Measurements from ENCODE around the gene IFIT1B.
"Not testable (repeated sequence)": the region's sequence is repeated elsewhere in the genome, so short reads cannot be mapped to it uniquely, and the experiment has no call there.

IFIT1B gene

DNA sequence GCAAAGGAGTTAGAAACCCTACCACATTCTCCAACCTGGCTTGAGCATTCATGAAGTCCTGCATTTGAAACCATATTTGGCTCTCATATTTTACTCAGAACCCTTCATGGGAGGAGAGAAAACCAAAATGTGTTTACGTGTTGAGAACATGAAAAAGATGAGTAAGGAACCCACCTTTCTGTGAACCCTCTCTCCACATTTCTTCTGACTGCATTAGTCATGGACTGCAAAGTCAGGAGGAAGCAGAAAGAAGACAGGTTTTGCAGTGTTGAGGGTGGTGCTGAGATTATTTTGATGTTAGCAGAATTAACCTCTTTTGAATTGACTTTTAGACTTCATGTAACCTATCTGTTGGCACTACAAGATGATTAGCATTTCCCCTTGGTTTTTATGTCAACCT is 4.9 kb downstream of the IFIT1B start:
- Mint-ChIP-seq H3K27me3 (peaks cover 1% of the 10 kb centered on the region), H3K27ac (no peak overlapping the region), H3K4me1 (ENCODE audit: low read depth) (peaks cover 21% of the 10 kb centered on the region), H3K4me3 (no peak overlapping the region), H3K9me3 (no peaks in the 10 kb centered on the region), H3K36me3 (ENCODE audit: low read depth) (no peaks in the 10 kb centered on the region)
- intact Hi-C loops (cut with micrococcal nuclease): no loop called here

- H3K27me3 Mint-ChIP-seq: peaks cover 1% of the 10 kb centered on the region
- no peaks in the 10 kb centered on the region for H3K9me3 Mint-ChIP-seq
- H3K4me1 Mint-ChIP-seq (ENCODE audit: low read depth): peaks cover 21% of the 10 kb centered on the region
- peak overlapping the region; percentile 85 for H3K27ac Mint-ChIP-seq
- intact Hi-C loops (cut with micrococcal nuclease): no loop called here
- peak overlapping the region; percentile 28 for H3K4me3 Mint-ChIP-seq
- no peaks in the 10 kb centered on the region for H3K36me3 Mint-ChIP-seq (ENCODE audit: low read depth)
These were observed 6.9 kb downstream of the IFIT1B start for GRCh38 chr10:89384474-89385340.

- Mint-ChIP-seq H3K4me3 (no peak overlapping the region), H3K9me3 (no peaks in the 10 kb centered on the region), H3K36me3 (ENCODE audit: low read depth) (no peaks in the 10 kb centered on the region), H3K27ac (no peak overlapping the region), H3K27me3 (no peaks in the 10 kb centered on the region), H3K4me1 (ENCODE audit: low read depth) (peaks cover 20% of the 10 kb centered on the region)
- intact Hi-C loops (cut with micrococcal nuclease): no loop called here
These were observed 10.9 kb downstream of the IFIT1B start for GRCh38 chr10:89388806-89389205.

DNA sequence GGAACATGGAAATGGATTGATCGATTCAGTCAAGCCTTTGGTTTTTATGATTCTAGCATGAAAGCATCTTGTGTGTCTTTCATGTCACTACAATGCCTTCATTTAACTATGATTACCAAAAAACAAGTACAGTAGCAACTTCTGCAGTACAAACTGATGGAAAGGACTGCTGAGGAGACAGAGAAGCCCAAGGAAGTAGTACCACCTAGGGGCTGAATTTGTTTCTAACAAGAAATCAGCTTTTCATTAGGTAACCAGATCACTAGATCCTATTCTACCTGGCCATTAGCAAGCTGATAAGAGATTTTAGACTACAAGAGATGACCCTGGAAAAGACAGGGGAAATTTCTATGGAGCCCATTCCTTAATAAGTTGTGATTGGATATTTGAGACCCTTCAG is 11.4 kb downstream of the IFIT1B start:
- H3K4me1 Mint-ChIP-seq (ENCODE audit: low read depth): peaks cover 16% of the 10 kb centered on the region
- H3K4me3 Mint-ChIP-seq: no peak overlapping the region
- H3K27ac Mint-ChIP-seq: no peak overlapping the region
- H3K27me3 Mint-ChIP-seq: no peaks in the 10 kb centered on the region
- no peaks in the 10 kb centered on the region for H3K9me3 Mint-ChIP-seq
- intact Hi-C loops (cut with micrococcal nuclease): no loop called here
- H3K36me3 Mint-ChIP-seq (ENCODE audit: low read depth): no peaks in the 10 kb centered on the region

GRCh38 chr10:89390476-89391225 is 12.8 kb downstream of the IFIT1B start:
- no peaks in the 10 kb centered on the region for H3K9me3 Mint-ChIP-seq
- H3K4me1 Mint-ChIP-seq (ENCODE audit: low read depth): peaks cover 11% of the 10 kb centered on the region
- intact Hi-C loops (cut with micrococcal nuclease): loop anchor here (5.0 kb wide), 1 partner anchor 88 kb away; the partner anchor contains the start of gene IFIT2
- H3K27me3 Mint-ChIP-seq: no peaks in the 10 kb centered on the region
- H3K36me3 Mint-ChIP-seq (ENCODE audit: low read depth): no peaks in the 10 kb centered on the region
- no peak overlapping the region for H3K4me3 Mint-ChIP-seq
- no peak overlapping the region for H3K27ac Mint-ChIP-seq

- not testable (repeated sequence) for H3K27ac Mint-ChIP-seq; H3K4me3 Mint-ChIP-seq; H3K36me3 Mint-ChIP-seq (ENCODE audit: low read depth); H3K9me3 Mint-ChIP-seq; H3K27me3 Mint-ChIP-seq
- peaks cover 11% of the 10 kb centered on the region for H3K4me1 Mint-ChIP-seq (ENCODE audit: low read depth)
- intact Hi-C loops (cut with micrococcal nuclease): loop anchor here (5.0 kb wide), 1 partner anchor 89 kb away; the partner anchor contains the start of gene IFIT2
These were observed 13.3 kb downstream of the IFIT1B start for GRCh38 chr10:89391226-89391576.

DNA sequence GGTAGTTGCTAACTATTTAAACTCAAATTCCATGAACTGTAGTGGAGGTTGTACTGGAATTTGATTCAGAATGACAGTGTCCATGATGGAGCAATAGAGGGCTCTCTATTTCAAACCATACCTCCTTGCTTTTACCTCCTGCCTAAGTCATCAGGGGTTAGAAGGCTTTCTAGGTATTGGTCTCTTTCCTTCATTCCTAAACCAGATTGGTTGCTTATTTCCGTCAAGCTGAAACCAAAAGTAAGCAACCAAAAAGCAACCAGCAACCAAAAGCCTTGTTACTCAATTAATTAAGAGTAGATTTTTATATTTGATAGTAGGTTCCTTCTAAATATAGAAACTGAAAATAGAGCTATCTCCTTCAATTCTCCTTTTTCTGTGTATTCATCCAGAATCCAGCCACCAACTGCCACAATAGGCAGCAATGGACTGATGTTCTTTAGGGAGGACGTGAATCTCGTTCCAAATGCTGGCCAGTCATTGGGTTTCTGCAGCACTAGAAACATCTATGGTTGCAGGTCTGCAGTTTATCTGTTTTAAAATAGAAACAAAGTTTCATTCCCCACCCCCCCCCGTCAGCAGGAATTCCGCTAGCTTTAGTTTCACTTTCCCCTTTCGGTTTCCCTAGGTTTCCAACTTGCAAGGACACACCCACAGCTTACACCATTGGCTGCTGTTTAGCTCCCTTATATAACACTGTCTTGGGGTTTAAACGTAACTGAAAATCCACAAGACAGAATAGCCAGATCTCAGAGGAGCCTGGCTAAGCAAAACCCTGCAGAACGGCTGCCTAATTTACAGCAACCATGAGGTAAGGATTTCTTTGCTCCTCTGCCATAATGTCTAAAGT is 14.3 kb downstream of the IFIT1B start, which contains the start of gene IFIT1:
TSS of gene IFIT1 (plus strand) at position 717 of the 850 bp plus-strand sequence. CDS start at position 807, 90 bp downstream.
- intact Hi-C loops (cut with micrococcal nuclease): loop anchor here (5.0 kb wide), 1 partner anchor 90 kb away; the partner anchor contains the start of gene IFIT2
- Mint-ChIP-seq H3K27me3 (no peaks in the 10 kb centered on the region), H3K4me1 (ENCODE audit: low read depth) (peaks cover 11% of the 10 kb centered on the region), H3K36me3 (ENCODE audit: low read depth) (no peaks in the 10 kb centered on the region), H3K9me3 (no peaks in the 10 kb centered on the region), H3K27ac (peak within 1 kb of the TSS; percentile 51), H3K4me3 (peak within 1 kb of the TSS; percentile 67)

- no peaks in the 10 kb centered on the region for H3K36me3 Mint-ChIP-seq (ENCODE audit: low read depth)
- no peak overlapping the region for H3K4me3 Mint-ChIP-seq
- H3K27ac Mint-ChIP-seq: no peak overlapping the region
- H3K9me3 Mint-ChIP-seq: no peaks in the 10 kb centered on the region
- intact Hi-C loops (cut with micrococcal nuclease): loop anchor here (5.0 kb wide), 1 partner anchor 91 kb away; the partner anchor contains the start of gene IFIT2
- H3K27me3 Mint-ChIP-seq: no peaks in the 10 kb centered on the region
- H3K4me1 Mint-ChIP-seq (ENCODE audit: low read depth): peaks cover 13% of the 10 kb centered on the region
These were observed 15.1 kb downstream of the IFIT1B start for GRCh38 chr10:89392974-89393373.

DNA sequence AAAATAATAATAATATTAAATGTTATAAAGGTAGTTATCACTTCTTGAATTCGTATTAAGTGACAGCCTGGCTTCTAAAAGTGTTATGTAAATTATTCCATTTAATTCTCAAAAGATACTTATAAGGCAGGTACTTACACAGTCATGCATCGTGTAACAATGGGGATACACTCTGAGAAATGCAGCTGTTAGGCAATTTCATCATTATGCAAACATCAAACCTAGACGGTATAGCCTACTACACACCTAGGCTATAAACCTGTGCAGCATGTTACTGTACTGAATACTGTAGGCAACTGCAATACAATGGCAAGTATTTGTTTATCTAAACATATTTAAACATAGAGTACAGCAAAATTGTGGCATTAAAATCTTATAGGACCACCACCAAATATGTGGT is 16.0 kb downstream of the IFIT1B start:
- H3K27me3 Mint-ChIP-seq: no peaks in the 10 kb centered on the region
- intact Hi-C loops (cut with micrococcal nuclease): loop anchor here (5.0 kb wide), 1 partner anchor 92 kb away; the partner anchor contains the start of gene IFIT2
- no peaks in the 10 kb centered on the region for H3K36me3 Mint-ChIP-seq (ENCODE audit: low read depth)
- H3K27ac Mint-ChIP-seq: no peak overlapping the region
- no peak overlapping the region for H3K4me3 Mint-ChIP-seq
- H3K9me3 Mint-ChIP-seq: no peaks in the 10 kb centered on the region
- peaks cover 18% of the 10 kb centered on the region for H3K4me1 Mint-ChIP-seq (ENCODE audit: low read depth)

DNA sequence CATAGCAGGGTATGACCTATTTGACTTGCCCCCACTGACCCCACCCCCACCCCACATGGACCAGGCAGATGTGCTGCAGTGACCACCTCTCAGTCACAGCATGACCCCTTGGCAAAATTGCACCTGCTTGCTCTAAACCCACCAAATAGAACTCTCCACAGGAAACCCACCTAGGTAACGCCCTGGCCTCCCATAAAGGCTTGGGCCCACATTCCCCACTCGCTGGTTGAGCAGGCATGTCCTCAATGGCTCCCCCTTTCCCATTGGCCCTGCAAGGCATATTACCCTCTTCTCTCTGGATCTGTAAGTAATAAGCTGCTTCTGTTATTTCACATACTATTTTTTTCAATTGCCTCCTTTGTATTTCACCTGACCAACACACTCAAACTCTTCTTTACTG is 17.3 kb downstream of the IFIT1B start:
- intact Hi-C loops (cut with micrococcal nuclease): no loop called here
- Mint-ChIP-seq H3K4me1 (ENCODE audit: low read depth) (peaks cover 18% of the 10 kb centered on the region), H3K27me3 (no peaks in the 10 kb centered on the region), H3K27ac (no peak overlapping the region), H3K4me3 (no peak overlapping the region), H3K36me3 (ENCODE audit: low read depth) (no peaks in the 10 kb centered on the region), H3K9me3 (no peaks in the 10 kb centered on the region)

DNA sequence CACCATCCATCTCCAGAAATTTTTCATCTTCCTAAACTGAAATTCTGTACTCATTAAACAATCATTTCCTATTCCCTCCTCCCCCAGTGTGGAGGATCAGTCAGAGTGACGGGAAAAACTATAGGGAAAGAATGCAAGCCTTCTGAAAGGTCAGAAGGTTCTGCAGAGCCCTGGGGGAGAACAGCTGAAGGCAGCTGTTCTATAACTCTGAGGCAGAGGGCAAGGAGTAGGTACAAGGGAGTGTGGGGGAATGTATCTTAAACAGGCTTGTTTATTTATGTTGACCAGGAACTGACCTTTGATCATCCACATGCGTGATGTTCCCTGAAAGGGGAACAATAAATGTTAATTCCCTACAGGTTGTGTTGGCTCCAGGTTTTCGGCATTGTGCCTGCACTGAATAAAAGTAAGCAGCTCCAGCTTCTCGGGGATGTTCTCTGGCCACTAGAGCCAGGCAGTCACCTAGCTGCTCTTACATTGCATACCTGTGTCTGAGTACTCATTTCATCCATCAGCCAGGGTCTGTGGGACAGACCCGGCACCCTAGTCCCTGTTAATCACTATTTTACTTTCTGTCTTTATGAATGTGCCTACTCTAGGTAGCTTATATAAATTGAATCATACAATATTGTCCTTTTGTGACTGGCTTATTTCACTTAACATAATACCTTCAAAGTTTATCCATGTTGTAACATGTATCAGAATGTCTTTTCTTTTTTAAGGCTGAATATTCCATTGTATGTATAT is 20.3 kb downstream of the IFIT1B start:
- Mint-ChIP-seq H3K9me3 (no peaks in the 10 kb centered on the region), H3K4me1 (ENCODE audit: low read depth) (peaks cover 13% of the 10 kb centered on the region), H3K27me3 (no peaks in the 10 kb centered on the region), H3K36me3 (ENCODE audit: low read depth) (no peaks in the 10 kb centered on the region), H3K27ac (no peak overlapping the region), H3K4me3 (no peak overlapping the region)
- intact Hi-C loops (cut with micrococcal nuclease): no loop called here

GRCh38 chr10:89399956-89400355 is 22.1 kb downstream of the IFIT1B start:
- H3K27ac Mint-ChIP-seq: no peak overlapping the region
- H3K27me3 Mint-ChIP-seq: no peaks in the 10 kb centered on the region
- no peaks in the 10 kb centered on the region for H3K9me3 Mint-ChIP-seq
- intact Hi-C loops (cut with micrococcal nuclease): no loop called here
- no peaks in the 10 kb centered on the region for H3K36me3 Mint-ChIP-seq (ENCODE audit: low read depth)
- H3K4me1 Mint-ChIP-seq (ENCODE audit: low read depth): peaks cover 12% of the 10 kb centered on the region
- H3K4me3 Mint-ChIP-seq: no peak overlapping the region

DNA sequence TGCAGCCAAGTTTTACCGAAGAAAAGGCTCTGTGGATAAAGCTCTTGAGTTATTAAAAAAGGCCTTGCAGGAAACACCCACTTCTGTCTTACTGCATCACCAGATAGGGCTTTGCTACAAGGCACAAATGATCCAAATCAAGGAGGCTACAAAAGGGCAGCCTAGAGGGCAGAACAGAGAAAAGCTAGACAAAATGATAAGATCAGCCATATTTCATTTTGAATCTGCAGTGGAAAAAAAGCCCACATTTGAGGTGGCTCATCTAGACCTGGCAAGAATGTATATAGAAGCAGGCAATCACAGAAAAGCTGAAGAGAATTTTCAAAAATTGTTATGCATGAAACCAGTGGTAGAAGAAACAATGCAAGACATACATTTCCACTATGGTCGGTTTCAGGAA is 25.2 kb downstream of the IFIT1B start:
- intact Hi-C loops (cut with micrococcal nuclease): no loop called here
- no peaks in the 10 kb centered on the region for H3K9me3 Mint-ChIP-seq
- no peak overlapping the region for H3K27ac Mint-ChIP-seq
- H3K36me3 Mint-ChIP-seq (ENCODE audit: low read depth): no peaks in the 10 kb centered on the region
- no peak overlapping the region for H3K4me3 Mint-ChIP-seq
- peaks cover 4% of the 10 kb centered on the region for H3K4me1 Mint-ChIP-seq (ENCODE audit: low read depth)
- no peaks in the 10 kb centered on the region for H3K27me3 Mint-ChIP-seq
